PC-9 (cell line): ENCODE data around the gene MCM8.

Experiments
- CTCF ChIP-seq: fragments of 200-600 bp; sonication (generic); conservative IDR thresholded peaks from 2 replicates; pipeline ENCODE4 v1.6.1; 2017; ENCODE audit warnings: mixed run types, antibody characterized with exemption, mild to moderate bottlenecking, moderate library complexity
- EZH2 ChIP-seq: fragments of 200-600 bp; sonication (generic); IDR thresholded peaks from 2 replicates; pipeline ENCODE4 v1.8.0; 2017; ENCODE audit warnings: antibody characterized with exemption, low read depth

- TF ChIP-seq CTCF (no peak), EZH2 (no peak)
Observed at GRCh38 chr20:6029538-6029937, 79.1 kb downstream of the MCM8 start.
